ENCODE results near the gene CD82.
"Not testable (repeated sequence)": the region's sequence is repeated elsewhere in the genome, so short reads cannot be mapped to it uniquely, and the experiment has no call there.

Gene CD82

DNA sequence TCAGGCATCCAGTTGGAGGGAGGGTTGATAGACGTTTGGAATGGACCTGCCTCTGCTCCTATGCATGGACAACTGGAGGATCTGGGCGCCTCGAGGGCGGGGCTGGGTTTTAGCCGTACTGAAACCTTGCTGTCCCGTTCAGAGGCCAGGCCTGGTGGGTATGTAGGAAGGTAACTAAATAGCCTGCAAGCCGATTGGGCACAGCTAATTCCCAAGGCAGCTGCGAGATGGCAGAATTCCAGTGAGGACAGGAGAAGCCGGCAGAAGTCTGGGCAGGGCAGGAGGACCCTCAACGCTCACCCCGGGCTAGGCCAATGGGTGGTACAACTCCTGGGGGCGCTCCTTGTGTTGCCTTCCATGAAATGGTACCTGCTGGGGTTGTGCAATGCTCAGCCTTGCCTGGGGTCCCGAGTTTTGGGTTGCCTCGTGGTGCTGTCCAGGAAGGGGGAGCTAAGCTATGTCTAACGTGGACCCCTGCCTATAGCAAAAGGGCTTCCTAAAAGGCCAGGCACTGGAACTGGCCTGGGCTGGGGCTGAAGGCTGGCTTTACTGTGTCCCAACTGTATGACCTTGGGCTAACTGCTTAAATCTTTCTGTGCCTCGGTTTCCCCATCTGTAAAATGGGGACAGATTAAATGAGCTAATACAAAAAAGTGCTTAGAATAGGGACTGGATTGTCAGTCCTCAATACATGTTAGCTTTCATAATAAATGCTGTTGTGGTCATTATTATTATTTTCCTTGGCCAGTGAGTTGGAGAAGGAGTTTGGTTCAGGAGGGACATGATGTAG lies 30.1 kb upstream of the CD82 start:
- no peak for DNase-seq

GRCh38 chr11:44536788-44537516 lies 28.5 kb upstream of the CD82 start:
- no peak for DNase-seq

GRCh38 chr11:44537679-44538078 lies 27.8 kb upstream of the CD82 start:
- DNase-seq: no peak

DNA sequence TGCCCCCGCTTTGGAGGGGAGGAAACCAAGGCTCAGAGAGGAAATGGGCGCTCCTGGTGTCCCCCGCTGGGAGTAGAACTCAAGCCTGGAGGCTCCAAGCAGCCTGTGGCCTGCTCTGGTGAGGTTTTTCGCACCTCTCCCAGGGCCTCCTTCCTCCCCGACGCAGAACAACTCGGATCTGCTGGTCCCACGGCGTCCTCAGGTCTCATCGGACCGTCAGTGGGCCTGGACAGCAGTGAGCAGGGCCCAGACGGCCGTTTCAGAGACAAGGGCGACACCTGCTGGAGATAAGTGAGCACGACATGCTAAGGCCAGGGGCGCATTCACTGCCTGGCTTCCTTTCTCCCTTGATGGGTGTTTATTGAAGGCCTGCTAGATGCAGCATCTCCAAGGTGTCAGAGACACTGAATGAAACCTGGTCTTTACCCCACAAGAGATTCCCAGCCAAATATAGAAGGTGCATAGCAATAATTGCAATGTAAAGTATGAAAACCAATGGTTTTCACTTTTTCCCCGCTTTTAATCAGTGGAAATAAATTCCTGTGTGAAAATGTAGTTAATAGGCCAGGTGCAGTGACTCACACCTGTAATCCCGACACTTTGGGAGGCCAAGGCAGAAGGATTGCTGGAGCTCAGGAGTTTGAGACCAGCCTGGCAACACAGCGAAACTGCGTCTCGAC lies 26.9 kb upstream of the CD82 start:
- peak; percentile 83 for DNase-seq

DNA sequence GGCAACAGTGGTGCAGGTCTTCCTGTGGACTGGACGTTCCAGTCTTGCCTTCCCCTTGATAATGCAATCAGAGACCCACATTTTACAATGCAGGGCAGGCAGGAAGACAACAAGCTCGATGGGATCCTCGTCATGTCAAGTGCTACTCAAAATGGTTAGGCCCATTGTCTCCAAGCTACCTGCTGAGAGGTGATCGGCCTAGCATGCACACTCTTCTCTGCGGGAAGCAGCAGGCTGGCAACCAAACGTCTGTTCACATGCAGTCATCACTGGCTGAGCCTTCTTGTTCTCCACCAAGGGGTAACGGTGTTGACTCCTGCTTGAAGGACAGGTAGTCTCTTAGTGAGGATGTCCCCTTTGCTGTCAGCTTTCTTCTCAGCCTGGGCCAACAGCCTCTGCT lies 25.5 kb upstream of the CD82 start:
- DNase-seq: no peak

GRCh38 chr11:44540667-44541066 lies 24.8 kb upstream of the CD82 start:
- DNase-seq: no peak

DNA sequence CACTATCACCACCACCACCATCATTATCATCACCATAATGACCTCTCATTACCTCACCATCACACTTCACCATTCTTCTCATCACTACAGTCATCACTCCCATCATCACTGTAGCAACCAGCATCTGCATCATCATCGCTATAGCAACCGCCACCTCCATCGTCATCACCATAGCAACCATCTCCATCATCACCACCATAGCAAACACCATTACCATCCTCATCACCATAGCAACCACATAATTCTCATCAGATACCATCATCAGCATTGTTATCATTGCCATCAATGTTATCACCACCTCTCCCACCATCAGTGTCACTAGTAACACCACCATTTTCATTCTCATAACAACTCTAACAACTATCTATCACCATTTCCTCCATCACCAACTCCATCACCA lies 23.1 kb upstream of the CD82 start:
- no peak for DNase-seq

GRCh38 chr11:44546984-44547383 lies 18.5 kb upstream of the CD82 start:
- DNase-seq: not testable (repeated sequence)

DNA sequence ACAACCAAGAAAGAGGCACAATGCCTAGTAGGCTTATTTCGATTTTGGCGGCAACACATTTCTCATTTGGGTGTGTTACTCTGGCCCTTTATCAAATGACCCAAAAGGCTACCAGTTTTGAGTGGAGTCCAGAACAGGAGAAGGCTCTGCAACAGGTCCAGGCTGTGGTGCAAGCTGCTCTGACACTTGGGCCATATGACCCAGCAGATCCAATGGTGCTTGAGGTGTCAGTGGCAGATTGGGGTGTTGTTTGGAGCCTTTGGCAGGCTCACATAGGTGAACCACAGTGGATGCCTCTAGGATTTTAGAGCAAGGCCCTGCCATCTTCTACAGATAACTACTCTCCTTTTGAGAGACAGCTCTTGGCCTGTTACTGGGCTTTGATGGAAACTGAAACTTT lies 17.9 kb upstream of the CD82 start:
- DNase-seq: not testable (repeated sequence)

GRCh38 chr11:44548032-44548695 lies 17.3 kb upstream of the CD82 start:
- DNase-seq: no peak

DNA sequence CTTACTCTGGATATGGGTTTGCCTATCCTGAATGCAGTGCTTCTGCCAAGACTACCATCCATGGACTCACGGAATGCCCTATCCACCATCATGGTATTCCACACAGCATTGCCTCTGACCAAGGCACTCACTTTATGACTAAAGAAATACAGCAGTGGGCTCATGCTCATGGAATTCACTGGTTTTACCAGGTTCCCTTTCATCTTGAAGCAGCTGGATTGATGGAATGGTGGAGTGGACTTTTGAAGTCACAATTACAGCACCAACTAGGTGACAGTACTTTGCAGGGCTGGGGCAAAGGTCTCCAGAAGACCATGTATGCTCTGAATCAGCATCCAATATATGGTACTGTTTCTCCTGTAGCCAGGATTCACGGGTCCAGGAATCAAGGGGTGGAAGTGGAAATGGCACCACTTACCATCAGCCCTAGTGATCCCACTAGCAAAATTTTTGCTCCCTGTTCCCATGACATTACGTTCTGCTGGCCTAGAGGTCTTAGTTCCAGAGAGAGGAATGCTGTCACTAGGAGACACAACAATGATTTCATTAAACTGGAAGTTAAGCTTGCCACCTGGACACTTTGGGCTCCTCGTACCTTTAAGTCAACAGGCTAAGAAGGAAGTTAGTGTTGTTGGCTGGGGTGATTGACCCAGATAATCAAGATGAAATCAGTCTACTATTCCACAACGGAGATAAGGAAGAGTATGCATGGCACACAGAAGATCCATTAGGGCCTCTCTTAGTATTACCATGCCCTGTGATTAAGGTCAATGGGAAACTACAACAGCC lies 16.3 kb upstream of the CD82 start:
- not testable (repeated sequence) for DNase-seq

- DNase-seq: no peak
Measured at GRCh38 chr11:44550123-44550522, 15.3 kb upstream of the CD82 start.

DNA sequence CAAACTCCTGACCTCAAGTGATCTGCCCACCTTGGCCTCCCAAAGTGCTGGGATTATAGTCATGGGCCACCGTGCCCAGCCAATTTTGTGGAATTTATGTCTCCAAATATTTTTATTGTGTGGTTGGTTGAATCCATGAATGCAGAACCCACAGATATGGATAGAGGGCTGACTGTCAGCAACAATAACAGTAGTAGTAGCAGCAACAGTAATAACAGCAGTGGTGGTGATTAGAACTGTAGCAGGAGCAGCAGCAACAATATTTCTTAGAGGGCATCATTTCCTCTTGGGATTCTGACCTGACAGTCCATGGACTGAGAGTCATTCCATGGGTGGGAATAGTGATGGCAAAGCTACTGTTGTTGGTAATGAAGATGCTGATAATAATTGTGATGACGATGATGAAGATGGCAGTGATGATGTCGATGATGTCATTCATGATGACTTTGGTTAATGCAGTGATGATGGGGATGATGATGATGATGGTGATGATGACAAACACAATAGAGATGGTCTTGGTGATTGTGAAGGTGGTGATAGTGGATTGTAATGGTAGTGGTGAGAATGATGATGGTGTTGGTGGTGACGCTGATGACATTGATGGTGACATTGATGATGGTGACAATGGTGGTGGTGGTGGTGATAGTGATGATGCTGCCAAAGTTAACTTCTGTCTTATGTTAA lies 13.9 kb upstream of the CD82 start:
- DNase-seq: no peak

DNA sequence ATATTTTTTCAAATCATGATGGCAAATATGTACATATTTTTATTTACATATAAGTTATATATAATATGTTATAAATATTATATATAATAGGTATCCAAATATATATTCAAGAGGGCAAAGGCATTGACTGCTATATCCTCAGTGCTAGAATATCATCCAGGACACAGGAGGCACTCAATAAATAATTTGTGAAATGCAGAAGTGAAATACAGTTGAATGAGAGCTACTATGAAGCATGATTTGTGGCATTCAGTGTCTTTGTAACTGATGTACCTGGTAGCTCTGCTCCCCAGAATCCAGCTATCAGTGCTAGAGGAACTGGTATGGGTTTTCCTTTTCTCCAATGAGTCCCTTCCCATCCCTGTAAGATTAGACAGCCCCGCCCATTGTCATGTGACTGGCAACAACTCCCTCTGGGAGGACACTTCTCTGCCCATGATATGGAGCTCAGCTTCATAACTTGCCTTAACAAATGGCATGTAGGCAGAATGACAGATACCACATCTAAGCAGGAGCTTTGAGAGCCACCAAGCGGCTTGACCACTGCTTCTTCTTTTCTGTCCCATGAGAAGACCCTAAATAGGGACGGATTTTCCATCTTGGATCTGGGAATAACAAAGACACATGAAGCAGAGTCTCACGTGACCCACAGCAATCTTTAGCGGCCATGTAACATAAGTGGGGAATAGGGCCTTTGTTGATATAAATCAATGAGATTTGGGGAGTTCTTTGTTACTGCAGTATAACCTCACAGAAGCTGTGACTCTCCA lies 10.2 kb upstream of the CD82 start:
- DNase-seq: no peak

- peak; percentile 72 for DNase-seq
Measured at GRCh38 chr11:44556735-44557409, 8.6 kb upstream of the CD82 start.

- DNase-seq: no peak
Measured at GRCh38 chr11:44557464-44557863, 8.0 kb upstream of the CD82 start.

DNA sequence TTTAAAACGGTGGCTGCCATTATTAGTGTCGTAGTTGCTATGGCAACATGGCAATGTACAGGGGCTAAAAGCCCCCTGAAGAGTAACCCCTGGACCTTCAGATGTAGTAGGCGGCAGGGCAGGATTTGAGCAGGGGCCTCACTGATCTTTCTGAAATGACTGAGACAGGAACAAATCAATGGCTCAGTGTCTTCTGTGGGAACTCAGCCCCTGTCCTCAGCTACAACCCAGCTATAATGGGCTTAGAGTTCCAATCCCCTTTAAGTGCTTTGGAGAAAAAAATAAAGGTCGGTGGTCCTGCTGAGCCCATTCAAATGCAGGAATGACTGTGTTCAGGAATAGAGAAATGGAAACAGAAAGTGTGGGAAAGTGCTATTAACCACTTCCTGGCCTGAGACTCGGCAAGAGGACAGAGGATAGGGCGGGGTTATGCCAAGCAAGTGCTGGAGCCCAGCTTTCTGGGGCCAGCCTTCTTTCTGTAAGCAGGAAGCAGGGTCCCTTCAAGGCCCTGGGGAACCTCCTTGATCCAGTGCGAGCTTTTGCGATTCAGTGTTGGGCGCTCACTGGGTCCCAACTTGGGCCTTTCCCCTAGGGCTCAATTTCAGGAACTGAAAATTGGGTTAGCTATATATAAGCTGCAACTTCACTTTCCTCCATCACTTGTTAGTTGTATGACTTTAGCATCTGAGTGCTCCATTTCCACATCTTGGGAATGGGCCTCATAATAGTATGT lies 6.1 kb upstream of the CD82 start:
- DNase-seq: no peak

DNA sequence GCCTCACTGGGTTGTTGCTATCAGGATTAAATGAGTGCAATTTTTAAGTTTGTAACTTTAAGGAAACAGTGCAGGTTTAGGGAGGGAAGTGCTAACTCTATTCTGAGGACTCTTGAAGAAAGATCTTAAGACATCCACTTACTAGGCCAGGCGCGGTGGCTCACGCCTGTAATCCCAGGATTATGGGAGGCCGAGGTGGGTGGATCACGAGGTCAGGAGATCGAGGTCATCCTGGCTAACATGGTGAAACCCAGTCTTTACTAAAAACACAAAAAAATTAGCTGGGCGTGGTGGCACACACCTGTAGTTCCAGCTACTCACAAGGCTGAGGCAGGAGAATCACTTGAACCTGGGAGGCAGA lies 5.5 kb upstream of the CD82 start:
- DNase-seq: not testable (repeated sequence)

DNA sequence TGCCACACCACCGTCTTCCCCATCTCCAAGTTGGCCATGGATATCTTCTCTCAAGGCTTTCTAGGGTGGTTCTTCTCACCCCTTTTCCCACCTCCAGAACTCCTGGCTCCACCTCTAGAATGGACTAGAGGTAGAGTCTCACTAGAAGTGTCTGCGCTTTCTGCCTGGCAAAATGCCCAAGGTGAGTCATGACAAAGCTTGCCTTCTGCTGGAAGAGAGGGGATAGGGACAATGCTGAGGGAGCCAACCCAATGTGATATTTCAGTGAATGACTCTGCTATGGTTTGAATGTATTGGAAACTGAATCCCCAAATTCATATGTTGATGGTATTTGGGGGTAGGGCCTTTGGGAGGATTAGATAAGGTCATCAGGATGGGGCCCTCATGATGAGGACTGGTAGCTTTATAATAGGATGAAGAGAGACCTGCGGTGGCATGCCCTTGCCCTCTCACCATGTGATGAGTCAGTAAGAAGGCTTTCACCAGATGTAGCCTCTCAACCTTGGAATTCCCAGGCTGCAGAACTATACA lies 4.1 kb upstream of the CD82 start:
- no peak for DNase-seq

Data from right hindlimb (tissue), 1 donor.